Activated CD4-positive, alpha-beta T cell treated with anti-CD3 and anti-CD28 coated beads for 48 hours (primary cell): ENCODE results near the gene ZC4H2.
A peak's percentile ranks its signal among the peaks of the same experiment; 100 is the strongest.
"Not testable (repeated sequence)": the region's sequence is repeated elsewhere in the genome, so short reads cannot be mapped to it uniquely, and the experiment has no call there.

ENCODE experiments used
- DNase-seq: peaks from one replicate; pipeline ENCODE4 v3.0.0-alpha.2; 2020

The ZC4H2 gene, protein sequence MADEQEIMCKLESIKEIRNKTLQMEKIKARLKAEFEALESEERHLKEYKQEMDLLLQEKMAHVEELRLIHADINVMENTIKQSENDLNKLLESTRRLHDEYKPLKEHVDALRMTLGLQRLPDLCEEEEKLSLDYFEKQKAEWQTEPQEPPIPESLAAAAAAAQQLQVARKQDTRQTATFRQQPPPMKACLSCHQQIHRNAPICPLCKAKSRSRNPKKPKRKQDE

DNA sequence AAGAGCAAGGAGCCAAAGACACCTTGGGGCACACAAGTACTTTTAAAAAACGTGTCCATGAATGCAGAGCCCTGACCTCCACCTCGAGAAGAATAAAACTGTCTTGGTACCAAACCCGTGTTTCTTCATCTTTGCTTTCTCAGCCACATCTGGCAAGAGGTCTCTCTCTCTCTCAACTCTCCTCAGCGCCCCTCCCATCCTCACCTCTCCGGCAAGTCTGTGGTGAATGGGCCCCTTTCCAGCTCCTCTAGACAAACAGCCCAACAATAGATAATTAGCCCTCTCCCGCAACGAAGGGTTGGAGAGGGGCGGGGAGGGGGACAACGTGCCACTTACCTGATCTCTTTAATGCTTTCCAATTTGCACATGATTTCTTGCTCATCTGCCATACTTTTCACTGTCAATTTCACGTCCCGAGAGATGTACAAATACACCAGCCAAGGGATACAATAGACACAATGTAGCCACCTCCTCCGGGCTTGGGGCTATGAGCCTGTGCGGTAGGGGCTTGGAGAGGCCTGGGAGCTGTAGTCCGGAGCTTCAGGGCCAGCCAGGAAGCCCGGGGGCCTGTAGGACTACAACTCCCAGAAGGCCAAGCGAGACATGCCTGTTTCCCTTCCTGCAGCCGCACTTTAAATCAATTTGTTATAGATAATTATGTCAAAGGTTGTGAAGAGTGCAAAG lies at the start of gene ZC4H2:
TSS of gene ZC4H2 (minus strand) at position 462 of the 684 bp plus-strand sequence. CDS start at position 389, 73 bp downstream.
- peak; percentile 72 for DNase-seq

DNA sequence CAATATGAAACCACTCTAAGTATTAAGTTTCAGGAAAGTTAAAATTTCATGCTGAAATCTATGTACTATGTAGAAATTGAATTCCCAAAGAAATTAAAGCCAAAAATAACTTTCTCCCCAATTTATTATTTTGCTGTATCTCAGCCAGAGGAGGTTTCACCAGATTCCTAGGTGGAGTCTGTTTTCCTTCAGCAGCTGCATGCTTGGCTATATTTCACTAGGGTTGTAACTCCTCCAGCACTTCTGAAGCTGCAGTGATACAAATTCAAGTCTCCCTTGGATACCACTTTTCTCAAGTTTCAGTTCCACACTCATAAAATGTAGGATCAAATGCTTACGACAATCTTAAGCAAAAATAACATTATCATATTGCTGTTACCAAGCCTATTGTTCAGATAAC lies 41.2 kb upstream of the ZC4H2 start:
- no peak for DNase-seq

DNA sequence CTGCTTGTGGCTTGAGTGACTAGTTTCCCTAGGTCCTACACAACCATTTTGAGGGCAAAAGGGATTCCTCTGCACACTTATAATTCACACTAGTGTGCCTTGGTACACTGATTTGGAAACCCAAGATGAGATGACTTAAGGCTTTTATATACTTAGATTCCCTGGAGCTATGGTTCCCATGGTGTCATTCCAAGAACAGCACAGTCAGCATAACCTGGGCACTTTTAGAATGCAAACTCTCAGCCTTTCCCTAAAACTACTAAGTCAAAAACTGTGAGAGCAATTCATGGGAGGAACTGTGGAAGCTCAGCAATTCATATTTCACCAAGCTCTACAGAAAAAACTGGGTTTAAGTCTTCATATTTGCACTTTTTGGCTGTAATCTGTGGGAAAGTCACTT lies 38.0 kb upstream of the ZC4H2 start:
- no peak for DNase-seq

DNA sequence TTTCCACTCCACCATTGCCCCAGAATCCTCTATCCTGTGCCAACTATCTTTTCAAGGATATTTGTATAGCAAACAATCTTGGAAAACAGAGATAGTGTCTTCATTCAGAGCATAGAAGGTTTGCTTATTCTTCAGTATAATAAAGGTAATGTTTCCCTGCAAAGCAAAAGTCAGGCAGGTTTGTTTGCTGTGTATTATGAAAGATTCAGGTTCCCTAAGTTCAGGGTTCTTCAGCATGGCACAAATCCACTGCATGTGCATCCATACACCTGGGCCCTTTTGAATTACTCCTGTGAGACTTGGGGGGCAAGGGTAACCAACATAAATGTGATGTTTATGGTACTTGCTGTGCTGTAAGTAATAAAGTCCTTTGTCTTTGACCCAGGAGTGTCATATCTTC lies 33.2 kb upstream of the ZC4H2 start:
- no peak for DNase-seq

DNA sequence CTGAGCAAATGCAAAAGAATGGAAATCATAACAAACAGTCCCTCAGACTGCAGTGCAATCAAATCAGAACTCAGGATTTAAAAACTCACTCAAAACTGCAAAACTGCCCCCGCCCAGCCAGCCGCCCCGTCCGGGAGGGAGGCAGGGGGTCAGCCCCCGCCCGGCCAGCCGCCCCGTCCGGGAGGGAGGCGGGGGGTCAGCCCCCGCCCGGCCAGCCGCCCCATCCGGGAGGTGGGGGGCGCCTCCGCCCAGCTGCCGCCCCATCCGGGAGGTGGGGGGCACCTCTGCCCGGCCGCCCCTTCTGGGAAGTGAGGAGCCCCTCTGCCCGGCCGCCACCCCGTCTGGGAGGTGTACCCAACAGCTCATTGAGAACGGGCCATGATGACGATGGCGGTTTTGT lies 26.0 kb upstream of the ZC4H2 start:
- not testable (repeated sequence) for DNase-seq

DNA sequence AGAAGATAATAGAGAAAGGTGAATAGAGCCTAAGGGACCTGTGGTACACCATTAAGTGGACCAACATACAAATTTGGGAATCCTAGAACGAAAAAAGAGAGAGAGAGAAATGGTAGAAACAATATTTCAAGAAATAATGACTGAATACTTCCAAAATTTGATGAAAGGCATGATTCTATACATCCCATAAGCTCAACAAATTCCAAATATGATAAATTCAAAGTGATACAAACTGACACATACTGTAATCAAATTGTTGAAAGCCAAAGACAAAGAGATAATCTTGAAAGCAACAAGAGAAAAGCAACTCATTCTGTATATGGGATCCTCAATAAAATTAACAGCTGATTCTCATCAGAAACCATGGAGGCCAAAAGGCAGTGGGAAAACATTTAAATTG lies 20.6 kb upstream of the ZC4H2 start:
- DNase-seq, result no peak

DNA sequence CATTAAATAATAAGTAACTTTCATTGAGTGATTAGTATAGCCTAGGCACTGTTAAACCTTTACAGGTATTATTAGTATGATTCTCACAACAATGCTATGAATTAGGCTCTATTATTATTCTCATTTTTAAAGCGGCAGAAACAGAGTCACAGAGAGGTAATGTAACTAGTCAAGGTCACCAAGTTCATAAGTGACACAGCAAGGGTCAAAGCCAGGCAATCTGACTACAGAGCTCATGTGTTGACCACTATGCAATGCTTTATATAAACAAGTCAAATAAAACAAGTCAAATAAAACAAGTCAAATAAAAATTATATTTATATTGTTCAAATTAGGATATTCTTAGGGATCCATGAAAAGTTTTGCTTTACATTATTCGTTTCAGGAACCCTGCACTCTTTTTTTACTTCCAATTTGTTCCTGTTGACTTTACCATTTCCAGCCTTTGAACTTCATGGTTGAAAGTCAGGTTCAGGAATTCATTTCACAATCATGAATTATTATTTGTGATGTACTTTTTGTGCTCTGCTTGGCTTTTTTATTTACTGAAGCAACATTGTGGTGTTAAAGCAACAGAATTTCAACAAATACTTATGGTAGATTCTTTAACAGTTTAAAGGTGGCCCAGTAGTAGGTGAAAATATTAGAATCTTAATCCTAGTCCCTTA lies 18.0 kb upstream of the ZC4H2 start:
- no peak for DNase-seq

DNA sequence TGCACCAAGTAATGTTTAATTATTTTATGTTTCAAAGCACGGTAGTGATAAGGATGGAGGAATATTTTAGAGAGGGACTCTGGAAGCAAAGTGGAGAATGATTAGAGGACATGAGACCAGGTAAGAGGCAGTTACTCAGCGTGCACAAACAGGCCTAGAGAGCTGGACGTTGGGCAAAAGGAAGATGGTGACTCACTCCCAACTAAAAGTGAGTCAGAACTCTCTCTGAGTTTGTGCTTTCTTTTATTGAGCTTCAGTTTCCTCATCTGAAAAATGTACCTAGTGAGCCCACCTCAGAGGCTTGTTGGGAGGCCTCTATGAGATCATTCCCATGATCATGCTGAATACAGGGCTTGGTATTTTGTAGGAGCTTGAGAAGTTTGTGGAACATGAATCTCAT lies 1.6 kb upstream of the ZC4H2 start:
- no peak for DNase-seq

DNA sequence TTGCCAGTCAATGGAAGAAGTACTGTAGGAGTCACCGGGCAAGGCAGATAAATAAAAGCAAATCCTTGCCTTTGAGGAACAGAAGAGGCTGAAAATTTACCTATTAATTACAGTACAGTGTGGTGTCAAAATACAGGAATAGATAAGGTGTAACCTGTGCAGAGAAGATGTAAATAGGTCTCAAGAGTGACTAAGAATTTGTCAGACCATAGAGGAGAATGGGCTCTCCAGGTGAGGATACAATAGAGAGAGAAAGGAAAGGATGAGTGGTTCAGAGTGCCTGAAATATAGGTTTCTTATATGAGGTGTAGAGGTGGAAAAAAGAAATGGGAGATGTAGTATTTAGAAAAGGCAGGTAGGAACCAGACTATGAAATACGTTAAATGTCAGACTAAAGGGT lies 801 bp upstream of the ZC4H2 start:
- no peak for DNase-seq

DNA sequence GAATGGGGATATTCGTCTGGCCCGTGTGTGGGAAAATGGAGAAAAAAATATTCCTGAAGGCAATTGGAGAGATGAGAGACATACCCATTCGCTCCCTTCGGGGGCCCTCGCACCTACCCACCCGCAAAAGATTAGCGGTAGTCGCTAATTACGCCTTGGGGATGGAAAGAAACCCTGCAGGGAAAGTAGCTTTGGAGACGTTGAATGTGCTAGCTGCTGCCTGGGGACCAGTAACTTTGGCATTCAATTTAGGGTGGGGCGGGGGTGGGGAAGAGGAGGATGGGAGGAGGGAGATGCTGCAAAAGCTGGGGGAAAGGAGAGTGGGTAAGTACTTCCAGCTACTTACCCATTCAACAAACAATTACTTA lies 407 bp upstream of the ZC4H2 start:
- DNase-seq, result no peak

DNA sequence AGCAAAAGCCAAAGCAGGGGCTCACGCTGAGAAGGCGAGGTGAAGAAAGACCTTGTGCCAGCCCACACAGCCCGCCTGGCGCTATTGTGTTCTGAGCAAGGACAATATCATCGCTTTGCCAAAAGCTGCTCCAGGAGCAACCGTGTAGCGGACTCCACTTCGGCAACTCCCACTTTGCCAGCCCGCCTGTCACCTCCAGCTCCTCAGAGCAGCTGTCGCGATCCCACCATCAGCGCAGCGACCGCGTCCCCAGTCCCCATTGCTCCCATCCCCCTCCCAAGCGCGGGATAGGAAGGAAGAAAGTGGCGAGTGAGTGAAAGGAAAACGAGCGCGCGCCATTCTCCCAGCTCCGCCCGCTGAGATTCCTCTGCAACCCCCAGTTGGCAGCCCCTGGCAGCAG lies 759 bp downstream of the ZC4H2 start:
- DNase-seq, result peak; percentile 21

DNA sequence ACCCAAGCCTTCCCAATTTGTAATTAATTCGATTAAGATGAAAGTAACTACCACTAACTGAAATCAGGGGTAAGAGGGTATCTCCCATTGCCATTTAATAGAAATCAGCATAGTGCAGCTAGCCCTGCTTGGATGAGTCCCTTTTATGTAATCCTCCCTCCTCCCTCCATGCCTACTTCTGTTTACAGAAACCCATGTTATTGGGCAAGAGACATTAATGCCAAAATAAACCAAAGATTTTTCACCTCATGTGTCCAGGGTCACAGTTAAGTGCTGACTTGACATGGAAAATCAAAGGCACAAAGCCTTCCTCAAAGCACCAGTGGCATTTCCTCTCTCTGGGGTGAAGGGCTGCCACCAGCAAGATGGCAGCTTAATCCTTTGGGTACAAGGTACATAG lies 50.8 kb downstream of the ZC4H2 start:
- DNase-seq, result no peak

DNA sequence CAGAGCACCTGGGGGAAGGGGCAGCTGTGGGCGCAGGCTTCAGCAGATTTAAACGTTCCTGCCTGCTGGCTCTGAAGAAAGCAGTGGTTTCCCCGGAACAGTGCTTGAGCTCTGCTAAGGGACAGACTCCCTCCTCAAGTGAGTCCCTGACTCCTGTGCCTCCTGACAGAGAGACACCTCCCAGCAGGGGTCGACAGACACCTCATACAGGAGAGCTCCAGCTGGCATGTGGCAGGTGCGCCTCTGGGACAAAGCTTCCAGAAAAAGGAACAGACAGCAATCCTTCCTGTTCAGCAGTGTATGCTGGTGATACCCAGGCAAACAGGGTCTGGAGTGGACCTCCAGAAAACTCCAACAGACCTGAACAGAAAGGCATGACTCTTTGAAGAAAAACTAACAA lies 68.1 kb downstream of the ZC4H2 start:
- DNase-seq, result no peak

DNA sequence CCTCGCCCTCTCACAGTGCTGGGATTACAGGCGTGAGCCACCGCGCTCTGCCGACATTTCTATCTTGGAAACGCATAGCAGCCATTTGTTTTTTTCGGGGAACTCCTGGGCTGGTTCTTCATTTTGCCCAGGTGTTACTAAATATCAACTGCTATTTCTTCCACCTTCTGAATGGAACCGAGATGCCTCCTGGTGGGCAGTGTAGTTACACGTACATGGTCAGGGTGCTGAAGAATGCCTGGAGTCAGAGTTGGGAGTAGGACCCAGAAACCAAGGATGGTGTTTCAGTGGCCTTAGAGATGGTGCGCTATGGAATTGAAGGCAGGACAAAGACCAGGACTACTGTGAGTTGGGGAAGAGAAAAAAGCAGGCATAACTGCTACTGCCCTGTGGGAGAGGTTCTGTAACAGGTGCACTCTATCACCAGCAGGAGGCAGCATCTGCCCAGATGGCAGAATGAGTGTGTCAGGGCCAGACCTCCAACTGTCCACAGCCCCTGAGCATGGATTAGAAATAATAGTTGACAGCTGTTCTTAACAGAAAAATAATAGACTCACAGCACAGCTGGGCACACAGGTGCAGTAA lies 81.7 kb downstream of the ZC4H2 start:
- peak; percentile 47 for DNase-seq

DNA sequence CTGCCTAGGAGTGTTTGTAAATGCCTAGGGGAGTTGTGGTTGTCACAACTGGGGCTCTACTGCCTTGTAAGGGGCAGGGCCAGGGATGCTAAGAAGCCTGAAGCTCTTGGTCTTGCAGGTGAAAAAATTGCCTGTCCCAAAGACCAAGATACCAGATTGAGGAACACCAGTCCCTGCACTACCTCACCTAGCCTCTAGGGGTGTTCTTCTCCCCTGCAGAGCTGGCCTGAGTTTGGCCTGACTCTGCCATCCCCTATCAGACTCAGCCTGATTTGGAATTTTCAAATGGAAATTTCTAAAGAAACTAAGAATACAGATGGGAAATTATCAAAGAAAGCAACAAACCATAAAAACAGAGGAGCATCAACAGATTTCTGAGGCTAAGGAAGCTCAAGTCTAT lies 90.4 kb downstream of the ZC4H2 start:
- peak; percentile 2 for DNase-seq

DNA sequence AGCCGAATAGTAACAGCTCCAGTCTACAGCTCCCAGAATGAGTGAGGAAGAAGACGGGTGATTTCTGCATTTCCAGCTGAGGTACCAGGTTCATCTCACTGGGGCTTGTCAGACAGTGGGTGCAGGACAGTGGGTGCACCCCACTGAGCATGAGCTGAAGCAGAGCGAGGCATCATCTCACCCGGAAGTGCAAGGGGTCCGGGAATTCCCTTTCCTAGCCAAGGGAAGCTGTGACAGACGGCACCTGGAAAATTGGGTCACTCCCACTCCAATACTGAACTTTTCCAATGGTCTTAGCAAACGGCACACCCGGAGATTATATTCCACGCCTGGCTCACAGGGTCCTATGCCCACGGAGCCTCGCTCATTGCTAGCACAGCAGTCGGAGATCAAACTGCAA lies 97.5 kb downstream of the ZC4H2 start:
- DNase-seq, result not testable (repeated sequence)

DNA sequence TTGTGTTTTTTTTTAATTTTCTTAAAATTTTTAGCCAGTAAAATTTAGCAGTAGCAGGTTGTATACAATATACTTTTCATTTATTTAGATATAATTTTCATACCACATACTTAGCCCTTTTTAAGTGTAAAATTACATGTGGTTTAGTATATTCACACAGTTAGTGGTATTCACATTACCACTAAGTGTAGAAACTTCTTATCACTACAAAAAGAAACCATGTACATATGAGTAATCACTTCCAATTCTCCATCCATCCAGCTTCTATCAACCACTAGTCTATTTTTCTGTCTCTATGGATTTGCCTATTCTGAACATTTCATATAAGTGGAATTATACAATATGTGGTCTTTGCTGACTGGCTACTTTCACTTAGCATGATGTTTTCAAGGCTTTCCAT lies 109.0 kb downstream of the ZC4H2 start:
- no peak for DNase-seq
